SU-DHL-6 (cell line): Measurements from ENCODE around the gene SMIM26.

Experiments used
- CTCF ChIP-seq: fragments of 200-600 bp; sonication (generic); IDR thresholded peaks from one replicate; pipeline ENCODE4 v1.5.1; 2017; ENCODE audit warnings: antibody characterized with exemption, mild to moderate bottlenecking, low read length, moderate library complexity; ENCODE audit not compliant: insufficient read depth, poor library complexity, severe bottlenecking
- EZH2phosphoT487 ChIP-seq: fragments of 200-600 bp; sonication (generic), shearing (Covaris generic); conservative IDR thresholded peaks from 2 replicates; pipeline ENCODE4 v1.6.1; 2018; ENCODE audit warnings: mild to moderate bottlenecking, antibody characterized with exemption, low read length, moderate library complexity, mixed read lengths

GRCh38 chr20:18529041-18529440, 38.2 kb upstream of the SMIM26 start:
- TF ChIP-seq CTCF, result no peak
- TF ChIP-seq EZH2phosphoT487, result no peak
